ENCODE measurements around the gene RPUSD4. TPM values are rescaled to one million over a fixed set of nuclear protein-coding genes. Genes with fewer than 3 reads are reported as not detected.

Gene RPUSD4
- total and polyA plus RNA-seq, 7 experiments from 2014 or later, result 15.4 to 49.6 (median 33.8) TPM

- no peaks in the 10 kb centered on the region for H3K4me1 ChIP-seq (ENCODE audit: control insufficient read depth in 2 of 2, insufficient read depth in 2 of 2, low read length in 2 of 2)
- intact Hi-C loops (cut with micrococcal nuclease), result no loop called here
- DNase-seq (no peak), ATAC-seq (no peak)
- H3K4me3 Mint-ChIP-seq, result no peak overlapping the region
- no peak overlapping the region for H3K4me3 ChIP-seq (ENCODE audit: low read length)
- no peaks in the 10 kb centered on the region for H3K27me3 Mint-ChIP-seq
- no peaks in the 10 kb centered on the region for H3K27me3 ChIP-seq (ENCODE audit: control insufficient read depth in 2 of 2, insufficient read depth in 2 of 2, low read length in 2 of 2)
- H3K27ac Mint-ChIP-seq, result peak overlapping the region in 1 of 9 donors; percentile 57
- H3K36me3 ChIP-seq (ENCODE audit: control insufficient read depth in 2 of 3, insufficient read depth in 3 of 3, low read length in 3 of 3), result peaks cover 21 to 92% (median 30%) of the 10 kb centered on the region in 3 experiments
- peaks cover 0 to 4% (median 0%) of the 10 kb centered on the region in 11 donors for H3K9me3 Mint-ChIP-seq
- ChIA-PET POLR2A (no interaction called here), CTCF (interaction anchor here (0.8 kb wide), 1 partner anchor 154 kb away, joined by 3 read pairs; no protein-coding TSS in a partner anchor)
- no peak overlapping the region for H3K27ac ChIP-seq (ENCODE audit: low read depth, low read length)
- H3K4me1 Mint-ChIP-seq, result peaks cover 0 to 4% (median 0%) of the 10 kb centered on the region in 7 donors
- H3K36me3 Mint-ChIP-seq, result peaks cover 19 to 77% (median 47%) of the 10 kb centered on the region in 5 donors
- H3K9me3 ChIP-seq (ENCODE audit: control insufficient read depth in 2 of 3, low read length in 3 of 3), result peaks cover 0 to 3% (median 0%) of the 10 kb centered on the region in 3 experiments
These were observed 8.6 kb downstream of the RPUSD4 start for GRCh38 chr11:126202646-126203359.

GRCh38 chr11:126198648-126199047 lies 12.8 kb downstream of the RPUSD4 start:
- POLR2A ChIA-PET, result no interaction called here
- H3K36me3 ChIP-seq (ENCODE audit: control insufficient read depth in 2 of 3, insufficient read depth in 3 of 3, low read length in 3 of 3), result peaks cover 9 to 80% (median 25%) of the 10 kb centered on the region in 3 experiments

GRCh38 chr11:126197277-126197939 lies 14.0 kb downstream of the RPUSD4 start:
- Histone ChIP-seq H3K4me3 (ENCODE audit: low read length) (no peak overlapping the region), H3K27ac (ENCODE audit: low read depth, low read length) (no peak overlapping the region), H3K27me3 (ENCODE audit: control insufficient read depth in 2 of 2, insufficient read depth in 2 of 2, low read length in 2 of 2) (no peaks in the 10 kb centered on the region), H3K9me3 (ENCODE audit: control insufficient read depth in 2 of 3, low read length in 3 of 3) (peaks cover 0 to 10% (median 0%) of the 10 kb centered on the region in 3 experiments), H3K36me3 (ENCODE audit: control insufficient read depth in 2 of 3, insufficient read depth in 3 of 3, low read length in 3 of 3) (peaks cover 0 to 77% (median 14%) of the 10 kb centered on the region in 3 experiments), H3K4me1 (ENCODE audit: control insufficient read depth in 2 of 2, insufficient read depth in 2 of 2, low read length in 2 of 2) (no peaks in the 10 kb centered on the region)
- CTCF ChIA-PET, result interaction anchor here (0.7 to 0.9 kb wide), 3 partner anchors 255 to 275 kb away, joined by 3 read pairs; no protein-coding TSS in a partner anchor
- Mint-ChIP-seq H3K4me1 (peaks cover 0 to 3% (median 0%) of the 10 kb centered on the region in 7 donors), H3K27ac (no peak overlapping the region), H3K36me3 (peaks cover 29 to 67% (median 47%) of the 10 kb centered on the region in 5 donors), H3K9me3 (peaks cover 0 to 15% (median 0%) of the 10 kb centered on the region in 11 donors), H3K27me3 (no peaks in the 10 kb centered on the region), H3K4me3 (no peak overlapping the region)
- intact Hi-C loops (cut with micrococcal nuclease), result no loop called here
- ATAC-seq (no peak), DNase-seq (no peak)
- POLR2A ChIA-PET, result no interaction called here

More at GRCh38 chr11:126198648-126199047, 12.8 kb downstream of the RPUSD4 start:
- Mint-ChIP-seq H3K4me1 (peaks cover 0 to 3% (median 0%) of the 10 kb centered on the region in 7 donors), H3K4me3 (no peak overlapping the region), H3K36me3 (peaks cover 33 to 78% (median 52%) of the 10 kb centered on the region in 5 donors), H3K9me3 (peaks cover 0 to 15% (median 0%) of the 10 kb centered on the region in 11 donors), H3K27ac (no peak overlapping the region), H3K27me3 (no peaks in the 10 kb centered on the region)
- ATAC-seq (no peak), DNase-seq (no peak)
- Histone ChIP-seq H3K4me3 (ENCODE audit: low read length) (no peak overlapping the region), H3K4me1 (ENCODE audit: control insufficient read depth in 2 of 2, insufficient read depth in 2 of 2, low read length in 2 of 2) (no peaks in the 10 kb centered on the region), H3K9me3 (ENCODE audit: control insufficient read depth in 2 of 3, low read length in 3 of 3) (peaks cover 0 to 10% (median 0%) of the 10 kb centered on the region in 3 experiments), H3K27ac (ENCODE audit: low read depth, low read length) (no peak overlapping the region), H3K27me3 (ENCODE audit: control insufficient read depth in 2 of 2, insufficient read depth in 2 of 2, low read length in 2 of 2) (no peaks in the 10 kb centered on the region)
- intact Hi-C loops (cut with micrococcal nuclease), result no loop called here
- CTCF ChIA-PET, result no interaction called here

GRCh38 chr11:126195119-126195518 lies 16.3 kb downstream of the RPUSD4 start:
- Mint-ChIP-seq H3K27me3 (no peaks in the 10 kb centered on the region), H3K4me3 (no peak overlapping the region), H3K27ac (no peak overlapping the region), H3K9me3 (peaks cover 0 to 15% (median 0%) of the 10 kb centered on the region in 11 donors), H3K36me3 (peaks cover 20 to 59% (median 38%) of the 10 kb centered on the region in 5 donors), H3K4me1 (peaks cover 0 to 2% (median 0%) of the 10 kb centered on the region in 7 donors)
- ATAC-seq (no peak), DNase-seq (no peak)
- ChIA-PET POLR2A (no interaction called here), CTCF (interaction anchor here (0.6 to 2.8 kb wide), 4 partner anchors 246 to 278 kb away, joined by 3 to 30 read pairs (median 4); no protein-coding TSS in a partner anchor)
- no peaks in the 10 kb centered on the region for H3K4me1 ChIP-seq (ENCODE audit: control insufficient read depth in 2 of 2, insufficient read depth in 2 of 2, low read length in 2 of 2)
- no peaks in the 10 kb centered on the region for H3K27me3 ChIP-seq (ENCODE audit: control insufficient read depth in 2 of 2, insufficient read depth in 2 of 2, low read length in 2 of 2)
- intact Hi-C loops (cut with micrococcal nuclease), result loop anchor here in 1 of 2 donors (2.0 kb wide), 1 partner anchor 16 kb away; the partner anchor contains the start of genes FAM118B and RPUSD4
- peaks cover 0 to 73% (median 17%) of the 10 kb centered on the region in 3 experiments for H3K36me3 ChIP-seq (ENCODE audit: control insufficient read depth in 2 of 3, insufficient read depth in 3 of 3, low read length in 3 of 3)
- H3K9me3 ChIP-seq (ENCODE audit: control insufficient read depth in 2 of 3, low read length in 3 of 3), result peaks cover 0 to 10% (median 0%) of the 10 kb centered on the region in 3 experiments
- no peak overlapping the region for H3K4me3 ChIP-seq (ENCODE audit: low read length)
- H3K27ac ChIP-seq (ENCODE audit: low read depth, low read length), result no peak overlapping the region

GRCh38 chr11:126194121-126194543 lies 17.3 kb downstream of the RPUSD4 start:
- H3K27ac ChIP-seq (ENCODE audit: low read depth, low read length), result no peak overlapping the region
- Mint-ChIP-seq H3K9me3 (peaks cover 0 to 15% (median 0%) of the 10 kb centered on the region in 11 donors), H3K27ac (peak overlapping the region in 1 of 9 donors; percentile 52), H3K4me3 (no peak overlapping the region), H3K36me3 (peaks cover 20 to 51% (median 33%) of the 10 kb centered on the region in 5 donors), H3K27me3 (no peaks in the 10 kb centered on the region), H3K4me1 (peaks cover 0 to 2% (median 0%) of the 10 kb centered on the region in 7 donors)
- H3K36me3 ChIP-seq (ENCODE audit: control insufficient read depth in 2 of 3, insufficient read depth in 3 of 3, low read length in 3 of 3), result peaks cover 0 to 72% (median 17%) of the 10 kb centered on the region in 3 experiments
- H3K27me3 ChIP-seq (ENCODE audit: control insufficient read depth in 2 of 2, insufficient read depth in 2 of 2, low read length in 2 of 2), result no peaks in the 10 kb centered on the region
- ATAC-seq, result no peak
- intact Hi-C loops (cut with micrococcal nuclease), result loop anchor here (1.0 to 2.0 kb wide), 3 partner anchors 17 to 271 kb away; partner anchors contain the start of genes FAM118B (in 1 of the 2) and RPUSD4 (in 1 of the 2)
- peak in 5 of 9 donors; percentile 22 to 43 (median 29) for DNase-seq
- CTCF ChIA-PET, result interaction anchor here (0.9 to 2.8 kb wide), 13 partner anchors 10 to 277 kb away, joined by 3 to 30 read pairs (median 5); partner anchors contain the start of genes FAM118B and RPUSD4
- H3K4me3 ChIP-seq (ENCODE audit: low read length), result no peak overlapping the region
- POLR2A ChIA-PET, result no interaction called here
- H3K4me1 ChIP-seq (ENCODE audit: control insufficient read depth in 2 of 2, insufficient read depth in 2 of 2, low read length in 2 of 2), result no peaks in the 10 kb centered on the region
- H3K9me3 ChIP-seq (ENCODE audit: control insufficient read depth in 2 of 3, low read length in 3 of 3), result peaks cover 0 to 10% (median 0%) of the 10 kb centered on the region in 3 experiments

- no peaks in the 10 kb centered on the region for H3K27me3 Mint-ChIP-seq
- no peak for ATAC-seq
- H3K27me3 ChIP-seq (ENCODE audit: control insufficient read depth in 2 of 2, insufficient read depth in 2 of 2, low read length in 2 of 2), result no peaks in the 10 kb centered on the region
- intact Hi-C loops (cut with micrococcal nuclease), result no loop called here
- DNase-seq, result no peak
- H3K27ac ChIP-seq (ENCODE audit: low read depth, low read length), result no peak overlapping the region
- peaks cover 0 to 9% (median 0%) of the 10 kb centered on the region in 3 experiments for H3K9me3 ChIP-seq (ENCODE audit: control insufficient read depth in 2 of 3, low read length in 3 of 3)
- peaks cover 0 to 70% (median 11%) of the 10 kb centered on the region in 3 experiments for H3K36me3 ChIP-seq (ENCODE audit: control insufficient read depth in 2 of 3, insufficient read depth in 3 of 3, low read length in 3 of 3)
- H3K9me3 Mint-ChIP-seq, result peaks cover 0 to 13% (median 0%) of the 10 kb centered on the region in 11 donors
- CTCF ChIA-PET, result interaction anchor here (0.6 to 2.8 kb wide), 12 partner anchors 9 to 272 kb away, joined by 3 to 30 read pairs (median 6); partner anchors contain the start of genes FAM118B and RPUSD4
- peaks cover 17 to 47% (median 28%) of the 10 kb centered on the region in 5 donors for H3K36me3 Mint-ChIP-seq
- POLR2A ChIA-PET, result no interaction called here
- H3K4me3 ChIP-seq (ENCODE audit: low read length), result no peak overlapping the region
- no peak overlapping the region for H3K27ac Mint-ChIP-seq
- H3K4me3 Mint-ChIP-seq, result no peak overlapping the region
- H3K4me1 ChIP-seq (ENCODE audit: control insufficient read depth in 2 of 2, insufficient read depth in 2 of 2, low read length in 2 of 2), result no peaks in the 10 kb centered on the region
- H3K4me1 Mint-ChIP-seq, result peaks cover 0 to 5% (median 0%) of the 10 kb centered on the region in 7 donors
These were observed 18.4 kb downstream of the RPUSD4 start for GRCh38 chr11:126193038-126193478.
